ENCODE data around the gene APOBEC2. TPM values are rescaled to one million over a fixed set of nuclear protein-coding genes. Genes with fewer than 3 reads are reported as not detected.
A peak's percentile ranks its signal among the peaks of the same experiment; 100 is the strongest.

Gene APOBEC2
- total and polyA plus RNA-seq, 2 of the 13 experiments (the other 11 are each of a cell fraction or from before 2014, with no cell fraction given), result 0.09 TPM; not detected in 1

GRCh38 chr6:41047745-41048732, 5.0 kb upstream of the APOBEC2 start:
- no peaks in the 10 kb centered on the region for H3K79me2 ChIP-seq (ENCODE audit: insufficient read depth, low read length)
- no peak for FAIRE-seq
- H3K27ac ChIP-seq (ENCODE audit: extremely low read length, insufficient read depth, low read length), result peak overlapping the region; percentile 14
- ATAC-seq, result peak; percentile 25
- H3K36me3 ChIP-seq (replicated peaks in 1 of 2; ENCODE audit: control insufficient read depth in 1 of 2, insufficient read depth in 2 of 2, low read length in 2 of 2), result peaks cover 0 to 4% of the 10 kb centered on the region in 2 experiments; a peak in 1 of 5 replicates
- TF ChIP-seq ZBTB34 (CRISPR knock-in tag; IDR thresholded peaks at IDR 0.05) (no peak), RFX1 (IDR thresholded peaks at IDR 0.05) (peak; percentile 42; the same call in 1 of the 2 replicates), ZBTB33 (CRISPR knock-in tag; IDR thresholded peaks at IDR 0.05) (peak; percentile 58; the same call in 1 of the 2 replicates), TAF15 (IDR thresholded peaks at IDR 0.05; ENCODE audit: low read depth, low read length, poor library complexity, severe bottlenecking) (no peak), DNMT3B (CRISPR knock-in tag; conservative IDR thresholded peaks at IDR 0.05) (no peak), ZNF687 (CRISPR knock-in tag; IDR thresholded peaks at IDR 0.05) (peak; percentile 41; the same call in 1 of the 2 replicates), TCF7 (IDR thresholded peaks at IDR 0.05; ENCODE audit: low read depth) (peak; percentile 28; the same call in 1 of the 2 replicates)
- no TSS peak for BruUV-seq (replicated peaks)
- no peak overlapping the region for H3K4me2 ChIP-seq (ENCODE audit: low read depth, low read length)
- DNase-seq (ENCODE audit: low spot score), result no peak
- no peak overlapping the region for H2AFZ ChIP-seq (ENCODE audit: low read length)
- H3K4me1 ChIP-seq (ENCODE audit: insufficient read depth, low read length), result peaks cover 50% of the 10 kb centered on the region
- H3K9me3 ChIP-seq (ENCODE audit: low read length), result no peaks in the 10 kb centered on the region
- intact Hi-C loops (cut with micrococcal nuclease; ENCODE audit: unreplicated experiment), result no loop called here
- WGBS (ENCODE audit: low lambda C conversion rate), result 79% methylated on average over 6 of the region's 9 CpGs
- POLR2A ChIA-PET, result interaction anchor here (1.7 to 3.7 kb wide), 5 partner anchors 7 to 25 kb away, joined by 8 to 18 read pairs (median 10); partner anchors contain the start of genes NFYA and OARD1
- no peak overlapping the region for H3K4me3 ChIP-seq (replicated peaks in 1 of 3; ENCODE audit: insufficient read depth in 1 of 3, low read depth in 2 of 3, low read length in 3 of 3)
- H3K27me3 ChIP-seq (ENCODE audit: control insufficient read depth in 1 of 2, insufficient read depth in 2 of 2, low read length in 2 of 2), result no peaks in the 10 kb centered on the region
- no peaks in the 10 kb centered on the region for H4K20me1 ChIP-seq (ENCODE audit: insufficient read depth, low read length)
- H3K9ac ChIP-seq (ENCODE audit: insufficient read depth, low read depth, low read length), result no peak overlapping the region
- in situ Hi-C loops (cut with HindIII; ENCODE audit: extremely low pct_ligation_motif_present, low pct_unique_long_range_greater_than_20kb), result loop anchor here (25.0 kb wide), 1 partner anchor 711 kb away; no protein-coding TSS in a partner anchor
- CTCF ChIA-PET (ENCODE audit: low intra/inter-chr PET ratio, low total read pairs), result no interaction called here
